ENCODE measurements around the gene BEAN1.

GRCh38 chr16:66490774-66491715 is 64.0 kb downstream of the BEAN1 start:
- TF ChIP-seq CTCF (IDR thresholded peaks at IDR 0.05): no peak
- no peak for TF ChIP-seq POLR2AphosphoS5 (IDR thresholded peaks at IDR 0.05)
- no peak for TF ChIP-seq POLR2A (IDR thresholded peaks at IDR 0.05)

Measured in suprapubic skin (tissue), 4 donors.